NCI-H2196 (cell line): ENCODE measurements around the gene AGAP5.
"Not testable (repeated sequence)": the region's sequence is repeated elsewhere in the genome, so short reads cannot be mapped to it uniquely, and the experiment has no call there.

Experiments used
- DNase-seq: peaks from one replicate; lab custom pipeline; 2025; ENCODE audit not compliant: unreplicated experiment; lab: John Stamatoyannopoulos, UW

The AGAP5 gene

GRCh38 chr10:73697675-73698159 is at the start of gene AGAP5:
Gene AGAP5 (minus strand): TSS chr10:73698109. CDS start chr10:73697755, 354 bp downstream.
- DNase-seq: not testable (repeated sequence)

- DNase-seq: no peak
Observed at GRCh38 chr10:73746721-73747120, 48.8 kb upstream of the AGAP5 start.

GRCh38 chr10:73744664-73744975 is 46.7 kb upstream of the AGAP5 start:
- DNase-seq: peak; percentile 35

- peak; percentile 94 for DNase-seq
Observed at GRCh38 chr10:73743905-73744663, 46.2 kb upstream of the AGAP5 start, which contains the start of gene SEC24C. Gene SEC24C (plus strand): TSS chr10:73744372. CDS start chr10:73746833, 2,461 bp downstream.

- no peak for DNase-seq
Observed at GRCh38 chr10:73743327-73743904, 45.5 kb upstream of the AGAP5 start.

- DNase-seq: no peak
Observed at GRCh38 chr10:73742454-73742734, 44.5 kb upstream of the AGAP5 start.

GRCh38 chr10:73740501-73741254 is 42.8 kb upstream of the AGAP5 start:
- DNase-seq: not testable (repeated sequence)

GRCh38 chr10:73734796-73735305 is 36.9 kb upstream of the AGAP5 start:
- no peak for DNase-seq

- DNase-seq: no peak
Observed at GRCh38 chr10:73734028-73734720, 36.3 kb upstream of the AGAP5 start.

GRCh38 chr10:73732931-73733623 is 35.2 kb upstream of the AGAP5 start:
- DNase-seq: no peak

- DNase-seq: no peak
Observed at GRCh38 chr10:73732426-73732825, 34.5 kb upstream of the AGAP5 start.

- DNase-seq: no peak
Observed at GRCh38 chr10:73731588-73732375, 33.9 kb upstream of the AGAP5 start.

GRCh38 chr10:73730153-73730906 is 32.4 kb upstream of the AGAP5 start:
- peak; percentile 93 for DNase-seq

- not testable (repeated sequence) for DNase-seq
Observed at GRCh38 chr10:73729781-73730152, 31.9 kb upstream of the AGAP5 start.

GRCh38 chr10:73723516-73723915 is 25.6 kb upstream of the AGAP5 start:
- DNase-seq: no peak

- DNase-seq: not testable (repeated sequence)
Observed at GRCh38 chr10:73720561-73720960, 22.7 kb upstream of the AGAP5 start.

- DNase-seq: no peak
Observed at GRCh38 chr10:73717556-73717955, 19.6 kb upstream of the AGAP5 start.

- DNase-seq: no peak
Observed at GRCh38 chr10:73716251-73716650, 18.3 kb upstream of the AGAP5 start.
